ENCODE data around the gene NME3. TPM values are rescaled to one million over a fixed set of nuclear protein-coding genes. Genes with fewer than 3 reads are reported as not detected.

NME3 gene
- total and polyA plus RNA-seq, 2 of the 13 experiments (the other 11 are each of a cell fraction or from before 2014, with no cell fraction given), result 10.4 to 15.9 TPM

GRCh38 chr16:1794221-1794871 is 23.0 kb upstream of the NME3 start (continued):
- TF ChIP-seq ZHX2 (IDR thresholded peaks at IDR 0.05; ENCODE audit: low read depth) (no peak), ZHX2 (CRISPR knock-in tag; IDR thresholded peaks at IDR 0.05; ENCODE audit: borderline replicate concordance) (no peak), MIER3 (CRISPR knock-in tag; IDR thresholded peaks at IDR 0.05; ENCODE audit: borderline replicate concordance) (peak; percentile 70; the same call in 1 of the 2 replicates), FOXK1 (CRISPR knock-in tag; IDR thresholded peaks at IDR 0.05; ENCODE audit: borderline replicate concordance, low read depth) (no peak), WIZ (CRISPR knock-in tag; IDR thresholded peaks at IDR 0.05) (0 out of 2 replicates have a peak, but pooled peaks have one; percentile 51), ZNF30 (CRISPR knock-in tag; IDR thresholded peaks at IDR 0.05) (no peak), ZNF362 (CRISPR knock-in tag; IDR thresholded peaks at IDR 0.05; ENCODE audit: borderline replicate concordance) (0 out of 2 replicates have a peak, but pooled peaks have one; percentile 36), MTA3 (CRISPR knock-in tag; IDR thresholded peaks at IDR 0.05) (no peak), ZNF772 (CRISPR knock-in tag; IDR thresholded peaks at IDR 0.05) (0 out of 2 replicates have a peak, but pooled peaks have one; percentile 22), POGZ (CRISPR knock-in tag; IDR thresholded peaks at IDR 0.05) (peak; percentile 52), MYPOP (CRISPR knock-in tag; IDR thresholded peaks at IDR 0.05) (no peak), FIP1L1 (IDR thresholded peaks at IDR 0.05; ENCODE audit: borderline replicate concordance, insufficient read depth, low read depth, low read length) (no peak), SNAI1 (CRISPR knock-in tag; IDR thresholded peaks at IDR 0.05; ENCODE audit: borderline replicate concordance) (0 out of 2 replicates have a peak, but pooled peaks have one; percentile 34), YEATS4 (CRISPR knock-in tag; IDR thresholded peaks at IDR 0.05; ENCODE audit: borderline replicate concordance) (peak; percentile 17; the same call in 1 of the 2 replicates), PITX1 (CRISPR knock-in tag; IDR thresholded peaks at IDR 0.05) (peak; percentile 50; the same call in 1 of the 2 replicates), CERS6 (CRISPR knock-in tag; IDR thresholded peaks at IDR 0.05) (no peak)

All from HepG2 (cell line).